A549 treated with CORT108297 at 1 μM for 4 hours (cell line): Measurements from ENCODE around the gene FOXL2. TPM values are rescaled to one million over a fixed set of nuclear protein-coding genes. Genes with fewer than 3 reads are reported as not detected.

Experiments
- total RNA-seq: library from RNA; stranded (reverse); fragments of 200-300 nt; extraction: Qiagen RNA extraction; gene quantifications from 5 replicates; pipeline ENCODE4 v1.2.3, GENCODE V29; 2022

FOXL2 gene
- 2.5 to 5.2 TPM (median 4.7 TPM) in 5 replicates for total RNA-seq

DNA sequence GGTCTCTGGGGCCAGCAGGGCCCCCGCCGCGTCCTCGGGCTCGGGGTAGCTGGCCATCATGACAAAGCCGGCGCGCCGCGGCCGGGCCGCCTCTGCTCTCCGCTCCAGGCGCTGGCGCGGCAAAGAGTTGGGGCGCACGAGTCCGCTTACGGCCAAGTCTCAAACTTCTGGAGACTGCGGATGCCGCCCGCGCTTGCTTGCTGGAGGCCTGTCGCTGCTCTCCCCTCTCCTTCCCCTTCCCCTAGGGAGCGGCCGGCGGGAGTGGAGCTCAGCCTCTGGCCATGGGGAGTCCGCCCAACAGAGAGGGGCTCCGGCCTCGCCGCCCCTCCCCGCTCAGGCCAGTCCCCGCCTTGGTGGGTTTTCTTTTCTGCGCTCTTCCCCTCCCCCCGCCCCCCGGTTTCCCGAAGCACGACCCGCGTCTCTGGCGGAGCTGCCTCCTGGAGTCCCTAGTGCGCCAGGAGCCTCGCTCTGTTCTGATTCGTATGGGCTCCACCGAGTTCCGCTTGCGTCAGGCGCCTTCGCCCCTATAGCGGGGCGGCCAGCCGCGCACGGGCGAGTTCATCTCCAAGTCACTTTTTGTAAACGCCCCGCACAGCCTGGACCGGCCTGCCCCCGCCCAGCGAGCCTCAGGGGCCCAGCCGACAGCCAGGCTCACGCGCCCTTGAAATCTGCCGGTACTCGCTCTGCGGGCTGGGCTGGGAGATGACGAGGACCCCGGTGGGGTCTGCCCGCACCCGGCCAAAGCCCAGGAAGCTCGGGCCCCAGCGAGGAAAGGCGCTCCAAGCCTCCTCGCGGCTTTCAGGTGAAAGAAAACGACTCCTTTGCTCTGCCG, at the start of gene FOXL2, which contains the start of gene FOXL2NB:
Gene FOXL2 (minus strand): TSS at position 475 of the 832 bp plus-strand sequence. CDS start 415 bp downstream, at position 60.
Gene FOXL2NB (plus strand): TSS at position 555 of the 832 bp plus-strand sequence. CDS start 148 bp downstream, at position 703.

Other genes starting within 250 kb of the FOXL2 start
- gene PIK3CB, start 112.2 kb downstream of the FOXL2 start, total RNA-seq: 15.1 to 18.1 TPM (median 17.7 TPM) in 5 replicates
- gene FOXL2NB, start 80 bp upstream of the FOXL2 start, total RNA-seq: 0.89 to 1.6 TPM (median 1.2 TPM) in 5 replicates
- not detected in 5 replicates for gene PRR23A, start 59.1 kb upstream of the FOXL2 start, total RNA-seq
- gene PRR23B, start 73.8 kb upstream of the FOXL2 start, total RNA-seq: not detected in 5 replicates
- not detected in 5 replicates for gene PRR23C, start 97.8 kb upstream of the FOXL2 start, total RNA-seq